ENCODE data around the gene RAC2.

- TF ChIP-seq CTCF (IDR thresholded peaks at IDR 0.05) (no peak), POLR2A (IDR thresholded peaks at IDR 0.05) (no peak)
Observed at GRCh38 chr22:37256075-37256726, 12.1 kb upstream of the RAC2 start.
